ENCODE data around the gene NPY4R.
"Not testable (repeated sequence)": the region's sequence is repeated elsewhere in the genome, so short reads cannot be mapped to it uniquely, and the experiment has no call there.

NPY4R gene

DNA sequence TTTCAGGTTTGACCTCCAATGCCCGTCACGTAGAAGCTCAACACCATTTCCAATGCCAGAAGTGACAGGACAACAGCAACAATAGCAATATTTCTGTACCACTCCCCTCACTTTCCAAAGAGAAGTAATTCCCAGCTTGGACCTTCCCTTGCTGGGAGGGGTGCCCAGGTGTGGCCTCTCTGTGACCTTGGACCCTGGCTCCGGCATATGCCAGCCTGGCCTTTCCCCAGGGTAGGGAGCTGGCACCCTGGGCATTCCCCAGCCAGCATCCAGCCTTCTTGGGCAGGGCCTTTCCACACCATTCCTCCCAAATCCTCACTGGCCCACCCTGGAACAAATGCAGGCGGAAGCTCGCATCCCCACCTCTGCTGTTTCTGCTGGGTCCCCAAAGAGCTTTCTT lies 53.1 kb downstream of the NPY4R start:
- H3K4me3 ChIP-seq (replicated peaks; ENCODE audit: insufficient read depth, low read length); H3K27ac ChIP-seq (replicated peaks); H3K27me3 ChIP-seq (ENCODE audit: insufficient read depth, poor library complexity, severe bottlenecking); DNase-seq (ENCODE audit: low read depth in 1 of 2, low spot score in 1 of 2): not testable (repeated sequence)

DNA sequence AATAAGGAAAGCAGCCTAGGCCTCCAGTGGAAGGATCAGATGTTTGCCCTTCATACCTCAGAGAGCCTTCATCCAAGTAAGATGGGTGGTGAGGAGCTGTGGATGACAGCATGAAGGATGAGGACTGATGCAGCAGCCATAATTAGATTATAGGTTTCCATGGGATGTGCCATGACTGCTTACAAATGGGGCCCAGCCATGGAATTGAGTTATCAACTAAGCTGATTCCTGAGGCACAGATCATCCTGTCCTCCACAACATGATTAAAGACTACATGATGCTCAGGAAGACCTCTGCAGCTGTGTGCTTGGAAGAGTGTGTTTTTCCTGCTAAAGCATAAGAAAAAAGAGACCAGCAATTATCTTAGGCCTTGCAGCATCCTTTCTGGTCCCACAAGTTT lies 54.6 kb downstream of the NPY4R start:
- H3K27ac ChIP-seq (replicated peaks); H3K27me3 ChIP-seq (ENCODE audit: insufficient read depth, poor library complexity, severe bottlenecking); DNase-seq (ENCODE audit: low read depth in 1 of 2, low spot score in 1 of 2); H3K4me3 ChIP-seq (replicated peaks; ENCODE audit: insufficient read depth, low read length): not testable (repeated sequence)
